Panc1 (cell line): ENCODE measurements around the gene ITFG2.

Experiments used
- CTCF ChIP-seq: fragments of 450-650 bp; IDR thresholded peaks from 2 replicates; pipeline ENCODE4 v1.5.1; 2017; ENCODE audit warnings: mild to moderate bottlenecking
- SIN3A ChIP-seq: IDR thresholded peaks from 2 replicates; pipeline ENCODE4 v1.6.1; 2012; ENCODE audit warnings: low read depth, mild to moderate bottlenecking, low read length, moderate library complexity, borderline replicate concordance; ENCODE audit not compliant: insufficient read depth
- TCF7L2 ChIP-seq: IDR thresholded peaks from 2 replicates; pipeline ENCODE4 v1.6.1; 2011; ENCODE audit warnings: mild to moderate bottlenecking, low read depth, low read length, inconsistent platforms

- TF ChIP-seq TCF7L2 (no peak), SIN3A (no peak), CTCF (no peak)
These were observed 7.3 kb downstream of the ITFG2 start for GRCh38 chr12:2819810-2820209.
